Measurements from ENCODE around the gene SEPTIN1.

Gene SEPTIN1

GRCh38 chr16:30377050-30377811 lies 5.1 kb downstream of the SEPTIN1 start:
- no peak for DNase-seq (ENCODE audit: low read depth in 2 of 2)

GRCh38 chr16:30376461-30376902 lies 5.9 kb downstream of the SEPTIN1 start:
- DNase-seq (ENCODE audit: low read depth in 2 of 2) = no peak

GRCh38 chr16:30375864-30376263 lies 6.5 kb downstream of the SEPTIN1 start:
- DNase-seq (ENCODE audit: low read depth in 2 of 2) = no peak

- DNase-seq (ENCODE audit: low read depth in 2 of 2) = no peak
These were observed 7.8 kb downstream of the SEPTIN1 start, which contains the start of gene MYL11 for GRCh38 chr16:30374538-30374937. Gene MYL11, plus strand, starts transcription at chr16:30374802. Its CDS starts 56 bp downstream, at chr16:30374858.

GRCh38 chr16:30372725-30373124 lies 9.6 kb downstream of the SEPTIN1 start:
- no peak for DNase-seq (ENCODE audit: low read depth in 2 of 2)

- DNase-seq (ENCODE audit: low read depth in 2 of 2) = no peak
These were observed 10.2 kb downstream of the SEPTIN1 start for GRCh38 chr16:30372038-30372712.

- no peak for DNase-seq (ENCODE audit: low read depth in 2 of 2)
These were observed 11.0 kb downstream of the SEPTIN1 start for GRCh38 chr16:30371248-30371816.

- peak; percentile 96 to 98 for DNase-seq (ENCODE audit: low read depth in 2 of 2)
These were observed 11.7 kb downstream of the SEPTIN1 start, which contains the start of gene TBC1D10B for GRCh38 chr16:30370456-30371247. Gene TBC1D10B, minus strand, starts transcription at chr16:30370494. Its CDS starts 311 bp downstream, at chr16:30370183.

- DNase-seq (ENCODE audit: low read depth in 2 of 2) = no peak
These were observed 12.4 kb downstream of the SEPTIN1 start for GRCh38 chr16:30369938-30370455.

GRCh38 chr16:30369091-30369937 lies 13.0 kb downstream of the SEPTIN1 start:
- DNase-seq (ENCODE audit: low read depth in 2 of 2) = no peak

- DNase-seq (ENCODE audit: low read depth in 2 of 2) = no peak
These were observed 13.6 kb downstream of the SEPTIN1 start for GRCh38 chr16:30368792-30369090.

- DNase-seq (ENCODE audit: low read depth in 2 of 2) = no peak
These were observed 14.1 kb downstream of the SEPTIN1 start for GRCh38 chr16:30368122-30368791.

GRCh38 chr16:30367349-30368009 lies 14.9 kb downstream of the SEPTIN1 start:
- DNase-seq (ENCODE audit: low read depth in 2 of 2) = no peak

GRCh38 chr16:30366511-30366910 lies 15.8 kb downstream of the SEPTIN1 start:
- DNase-seq (ENCODE audit: low read depth in 2 of 2) = no peak

- DNase-seq (ENCODE audit: low read depth in 2 of 2) = no peak
These were observed 17.2 kb downstream of the SEPTIN1 start for GRCh38 chr16:30365200-30365599.

- no peak for DNase-seq (ENCODE audit: low read depth in 2 of 2)
These were observed 21.2 kb downstream of the SEPTIN1 start for GRCh38 chr16:30361180-30361579.

GRCh38 chr16:30359871-30360170 lies 22.5 kb downstream of the SEPTIN1 start:
- DNase-seq (ENCODE audit: low read depth in 2 of 2) = no peak

- DNase-seq (ENCODE audit: low read depth in 2 of 2) = no peak
These were observed 23.1 kb downstream of the SEPTIN1 start for GRCh38 chr16:30358990-30359870.

GRCh38 chr16:30358577-30358936 lies 23.8 kb downstream of the SEPTIN1 start:
- DNase-seq (ENCODE audit: low read depth in 2 of 2) = no peak

Data from stimulated activated CD8-positive, alpha-beta memory T cell treated with anti-CD3 and anti-CD28 coated beads, Interleukin-2, amount 100 ng/mL, for 1 hour (primary cell).